HepG2 (cell line): Measurements from ENCODE around the gene ALB. TPM values are rescaled to one million over a fixed set of nuclear protein-coding genes. Genes with fewer than 3 reads are reported as not detected.

Experiments used
- FUBP1 ChIP-seq: sonication (generic); formaldehyde crosslinking; IDR thresholded peaks from 2 replicates; pipeline ENCODE4 v1.5.1; 2020; ENCODE audit warnings: missing genetic modification reagents, mild to moderate bottlenecking, borderline replicate concordance
- HNRNPH1 ChIP-seq: fragments of 200-400 bp; formaldehyde crosslinking; optimal IDR thresholded peaks from 2 replicates; pipeline ENCODE3; 2017; ENCODE audit warnings: mild to moderate bottlenecking, low read depth, low read length
- MXD1 ChIP-seq: sonication (generic); formaldehyde crosslinking; IDR thresholded peaks from 2 replicates; pipeline ENCODE4 v1.4.0; 2020; ENCODE audit warnings: mild to moderate bottlenecking, missing genetic modification reagents
- RFXAP ChIP-seq: sonication (generic); formaldehyde crosslinking; IDR thresholded peaks from 2 replicates; pipeline ENCODE4 v1.4.0; 2020; ENCODE audit warnings: missing genetic modification reagents, borderline replicate concordance
- SPEN ChIP-seq: sonication (generic); formaldehyde crosslinking; IDR thresholded peaks from 2 replicates; pipeline ENCODE4 v1.5.1; 2020; ENCODE audit warnings: low read depth, mild to moderate bottlenecking, missing genetic modification reagents
- SSRP1 ChIP-seq: IDR thresholded peaks from 2 replicates; pipeline ENCODE4 v1.6.1; 2016; ENCODE audit warnings: control low read depth
- TRAFD1 ChIP-seq: sonication (generic); formaldehyde crosslinking; IDR thresholded peaks from 2 replicates; pipeline ENCODE4 v1.5.1; 2020; ENCODE audit warnings: missing genetic modification reagents, mild to moderate bottlenecking, borderline replicate concordance
- ZBED4 ChIP-seq: sonication (generic); formaldehyde crosslinking; IDR thresholded peaks from 2 replicates; pipeline ENCODE4 v1.4.0; 2020; ENCODE audit warnings: missing genetic modification reagents, borderline replicate concordance
- ZNF251 ChIP-seq: sonication (generic); formaldehyde crosslinking; IDR thresholded peaks from 2 replicates; pipeline ENCODE4 v1.9.0; 2021; ENCODE audit warnings: mild to moderate bottlenecking, missing genetic modification reagents
- polyA plus RNA-seq, 8 experiments: library from polyadenylated mRNA; depleted of rRNA in 3 of 8; stranded (reverse) in 7 of 8; unstranded in 1 of 8; fragments of >200 nt; fragmentation: Illumina TruSeq in 4 of 8; extraction: Trizol in 4 of 8; gene quantifications; 2 replicates each; pipeline versions ENCODE4 v1.2.1 to v1.2.3, GENCODE V29; 2011 to 2016; ENCODE audit warnings: low read depth in 4 of 8, missing spikeins in 1 of 8, mixed read lengths in 1 of 8; ENCODE audit not compliant: insufficient read depth in 1 of 8
- total RNA-seq, 5 experiments: library from RNA; depleted of rRNA; stranded (reverse); fragments of >200 nt; fragmentation: Illumina TruSeq; extraction: Trizol; gene quantifications; 2 replicates each; pipeline ENCODE4 v1.2.3, GENCODE V29; 2016; ENCODE audit warnings: low read depth in 1 of 5
- TF ChIP-seq, protein P1 (sequence below): sonication (generic); formaldehyde crosslinking; IDR thresholded peaks from 2 replicates; pipeline ENCODE4 v1.4.0; 2020; ENCODE audit warnings: missing genetic modification reagents
- TF ChIP-seq, protein P2 (sequence below): sonication (generic); formaldehyde crosslinking; IDR thresholded peaks from 2 replicates; pipeline ENCODE4 v1.5.0; 2020; ENCODE audit warnings: mild to moderate bottlenecking, missing genetic modification reagents, borderline replicate concordance
- TF ChIP-seq, protein P3 (sequence below): sonication (generic); formaldehyde crosslinking; IDR thresholded peaks from 2 replicates; pipeline ENCODE4 v1.4.0; 2020; ENCODE audit warnings: missing genetic modification reagents

The ALB gene
- total and polyA plus RNA-seq, 2 of the 13 experiments (the other 11 are each of a cell fraction or from before 2014, with no cell fraction given) = 22,259 to 22,625 TPM

DNA sequence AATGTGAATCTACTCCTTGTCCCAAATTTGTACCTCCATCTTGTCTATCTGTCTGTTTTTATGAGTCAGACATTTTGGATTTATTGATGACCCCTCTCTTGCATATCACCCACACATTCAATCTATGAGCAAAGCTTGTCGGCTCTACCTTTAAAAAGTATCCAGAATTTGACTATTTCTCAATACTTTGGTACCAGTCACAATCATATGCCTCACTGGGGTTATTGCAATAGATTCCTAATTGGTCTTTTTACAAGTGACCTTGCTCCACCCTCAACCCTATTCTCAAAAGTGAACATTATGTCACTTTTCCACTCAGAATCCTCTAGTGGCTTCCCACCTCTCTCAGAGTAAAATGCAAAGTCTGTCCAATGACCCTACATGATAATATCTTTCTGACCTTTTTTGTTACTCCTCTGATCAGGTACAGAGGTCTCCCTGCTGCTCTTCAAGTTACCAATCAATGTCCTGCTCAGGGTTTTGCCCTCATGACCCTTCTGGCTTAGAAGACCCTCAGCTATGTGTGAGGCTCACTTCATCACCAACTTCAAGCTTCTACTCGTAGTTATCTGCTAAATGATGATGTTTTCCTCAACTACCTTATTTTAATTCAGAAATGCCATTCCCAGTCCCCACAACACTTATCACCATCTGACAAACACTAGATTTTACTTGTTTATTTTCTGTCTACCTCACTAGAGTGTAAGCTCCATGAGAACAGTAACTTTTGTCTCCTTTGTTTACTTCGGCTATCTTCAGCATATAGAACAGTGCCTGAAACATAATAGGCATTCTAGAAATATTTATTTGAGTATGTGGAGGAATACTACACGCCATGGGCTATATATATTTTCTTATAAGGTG is 54.3 kb downstream of the ALB start (continued):
- TF ChIP-seq, protein P1, sequence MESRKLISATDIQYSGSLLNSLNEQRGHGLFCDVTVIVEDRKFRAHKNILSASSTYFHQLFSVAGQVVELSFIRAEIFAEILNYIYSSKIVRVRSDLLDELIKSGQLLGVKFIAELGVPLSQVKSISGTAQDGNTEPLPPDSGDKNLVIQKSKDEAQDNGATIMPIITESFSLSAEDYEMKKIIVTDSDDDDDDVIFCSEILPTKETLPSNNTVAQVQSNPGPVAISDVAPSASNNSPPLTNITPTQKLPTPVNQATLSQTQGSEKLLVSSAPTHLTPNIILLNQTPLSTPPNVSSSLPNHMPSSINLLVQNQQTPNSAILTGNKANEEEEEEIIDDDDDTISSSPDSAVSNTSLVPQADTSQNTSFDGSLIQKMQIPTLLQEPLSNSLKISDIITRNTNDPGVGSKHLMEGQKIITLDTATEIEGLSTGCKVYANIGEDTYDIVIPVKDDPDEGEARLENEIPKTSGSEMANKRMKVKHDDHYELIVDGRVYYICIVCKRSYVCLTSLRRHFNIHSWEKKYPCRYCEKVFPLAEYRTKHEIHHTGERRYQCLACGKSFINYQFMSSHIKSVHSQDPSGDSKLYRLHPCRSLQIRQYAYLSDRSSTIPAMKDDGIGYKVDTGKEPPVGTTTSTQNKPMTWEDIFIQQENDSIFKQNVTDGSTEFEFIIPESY (CRISPR knock-in tag) = no peak
- TF ChIP-seq MXD1 (CRISPR knock-in tag) (no peak), TRAFD1 (CRISPR knock-in tag) (no peak), ZNF251 (CRISPR knock-in tag) (no peak), FUBP1 (CRISPR knock-in tag) (no peak), RFXAP (no peak), ZBED4 (no peak), HNRNPH1 (no peak), SPEN (CRISPR knock-in tag) (no peak), SSRP1 (CRISPR knock-in tag) (no peak)
- TF ChIP-seq, protein P2, sequence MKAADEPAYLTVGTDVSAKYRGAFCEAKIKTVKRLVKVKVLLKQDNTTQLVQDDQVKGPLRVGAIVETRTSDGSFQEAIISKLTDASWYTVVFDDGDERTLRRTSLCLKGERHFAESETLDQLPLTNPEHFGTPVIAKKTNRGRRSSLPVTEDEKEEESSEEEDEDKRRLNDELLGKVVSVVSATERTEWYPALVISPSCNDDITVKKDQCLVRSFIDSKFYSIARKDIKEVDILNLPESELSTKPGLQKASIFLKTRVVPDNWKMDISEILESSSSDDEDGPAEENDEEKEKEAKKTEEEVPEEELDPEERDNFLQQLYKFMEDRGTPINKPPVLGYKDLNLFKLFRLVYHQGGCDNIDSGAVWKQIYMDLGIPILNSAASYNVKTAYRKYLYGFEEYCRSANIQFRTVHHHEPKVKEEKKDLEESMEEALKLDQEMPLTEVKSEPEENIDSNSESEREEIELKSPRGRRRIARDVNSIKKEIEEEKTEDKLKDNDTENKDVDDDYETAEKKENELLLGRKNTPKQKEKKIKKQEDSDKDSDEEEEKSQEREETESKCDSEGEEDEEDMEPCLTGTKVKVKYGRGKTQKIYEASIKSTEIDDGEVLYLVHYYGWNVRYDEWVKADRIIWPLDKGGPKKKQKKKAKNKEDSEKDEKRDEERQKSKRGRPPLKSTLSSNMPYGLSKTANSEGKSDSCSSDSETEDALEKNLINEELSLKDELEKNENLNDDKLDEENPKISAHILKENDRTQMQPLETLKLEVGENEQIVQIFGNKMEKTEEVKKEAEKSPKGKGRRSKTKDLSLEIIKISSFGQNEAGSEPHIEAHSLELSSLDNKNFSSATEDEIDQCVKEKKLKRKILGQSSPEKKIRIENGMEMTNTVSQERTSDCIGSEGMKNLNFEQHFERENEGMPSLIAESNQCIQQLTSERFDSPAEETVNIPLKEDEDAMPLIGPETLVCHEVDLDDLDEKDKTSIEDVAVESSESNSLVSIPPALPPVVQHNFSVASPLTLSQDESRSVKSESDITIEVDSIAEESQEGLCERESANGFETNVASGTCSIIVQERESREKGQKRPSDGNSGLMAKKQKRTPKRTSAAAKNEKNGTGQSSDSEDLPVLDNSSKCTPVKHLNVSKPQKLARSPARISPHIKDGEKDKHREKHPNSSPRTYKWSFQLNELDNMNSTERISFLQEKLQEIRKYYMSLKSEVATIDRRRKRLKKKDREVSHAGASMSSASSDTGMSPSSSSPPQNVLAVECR (CRISPR knock-in tag) = no peak
- TF ChIP-seq, protein P3, sequence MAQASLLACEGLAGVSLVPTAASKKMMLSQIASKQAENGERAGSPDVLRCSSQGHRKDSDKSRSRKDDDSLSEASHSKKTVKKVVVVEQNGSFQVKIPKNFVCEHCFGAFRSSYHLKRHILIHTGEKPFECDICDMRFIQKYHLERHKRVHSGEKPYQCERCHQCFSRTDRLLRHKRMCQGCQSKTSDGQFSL (CRISPR knock-in tag) = no peak
